Choroid plexus epithelial cell (primary cell): ENCODE data around the gene CLMP.
"Not testable (repeated sequence)": the region's sequence is repeated elsewhere in the genome, so short reads cannot be mapped to it uniquely, and the experiment has no call there.

Source experiments
- DNase-seq: peaks from one replicate; pipeline ENCODE4 v3.0.0-alpha.2; 2010; ENCODE audit warnings: low read depth
- H3K4me3 ChIP-seq: 2 replicates; pipeline ENCODE4 v1.5.1; 2011; ENCODE audit warnings: low read depth, mild to moderate bottlenecking, control low read depth, low read length, moderate library complexity
- CTCF ChIP-seq: conservative IDR thresholded peaks from 2 replicates; pipeline ENCODE4 v1.5.1; 2011; ENCODE audit warnings: low read depth, mild to moderate bottlenecking, control low read depth, inconsistent platforms, low read length, moderate library complexity

The CLMP gene

GRCh38 chr11:123159183-123159857, 35.7 kb downstream of the CLMP start:
- DNase-seq = peak; percentile 67
- TF ChIP-seq CTCF = no peak
- no peak overlapping the region for H3K4me3 ChIP-seq

- no peak for DNase-seq
- no peak for TF ChIP-seq CTCF
- no peak overlapping the region for H3K4me3 ChIP-seq
Observed at GRCh38 chr11:123158033-123159003, 36.7 kb downstream of the CLMP start.

GRCh38 chr11:123152951-123153350, 42.1 kb downstream of the CLMP start:
- no peak overlapping the region for H3K4me3 ChIP-seq
- DNase-seq = no peak
- TF ChIP-seq CTCF = no peak

GRCh38 chr11:123152346-123152745, 42.7 kb downstream of the CLMP start:
- DNase-seq, H3K4me3 ChIP-seq: not testable (repeated sequence)

- TF ChIP-seq CTCF = no peak
- DNase-seq = no peak
- no peak overlapping the region for H3K4me3 ChIP-seq
Observed at GRCh38 chr11:123151796-123152195, 43.3 kb downstream of the CLMP start.

GRCh38 chr11:123151366-123151765, 43.7 kb downstream of the CLMP start:
- DNase-seq = no peak
- no peak overlapping the region for H3K4me3 ChIP-seq
- no peak for TF ChIP-seq CTCF

- TF ChIP-seq CTCF = no peak
- H3K4me3 ChIP-seq = no peak overlapping the region
- DNase-seq = no peak
Observed at GRCh38 chr11:123150882-123151281, 44.2 kb downstream of the CLMP start.
